NCI-H526 (cell line): Measurements from ENCODE around the gene DNAH7.
"Not testable (repeated sequence)": the region's sequence is repeated elsewhere in the genome, so short reads cannot be mapped to it uniquely, and the experiment has no call there.

Experiments used
- DNase-seq, 2 experiments: peaks; one replicate each; lab custom pipeline; 2025; lab: John Stamatoyannopoulos, UW

Gene DNAH7

DNA sequence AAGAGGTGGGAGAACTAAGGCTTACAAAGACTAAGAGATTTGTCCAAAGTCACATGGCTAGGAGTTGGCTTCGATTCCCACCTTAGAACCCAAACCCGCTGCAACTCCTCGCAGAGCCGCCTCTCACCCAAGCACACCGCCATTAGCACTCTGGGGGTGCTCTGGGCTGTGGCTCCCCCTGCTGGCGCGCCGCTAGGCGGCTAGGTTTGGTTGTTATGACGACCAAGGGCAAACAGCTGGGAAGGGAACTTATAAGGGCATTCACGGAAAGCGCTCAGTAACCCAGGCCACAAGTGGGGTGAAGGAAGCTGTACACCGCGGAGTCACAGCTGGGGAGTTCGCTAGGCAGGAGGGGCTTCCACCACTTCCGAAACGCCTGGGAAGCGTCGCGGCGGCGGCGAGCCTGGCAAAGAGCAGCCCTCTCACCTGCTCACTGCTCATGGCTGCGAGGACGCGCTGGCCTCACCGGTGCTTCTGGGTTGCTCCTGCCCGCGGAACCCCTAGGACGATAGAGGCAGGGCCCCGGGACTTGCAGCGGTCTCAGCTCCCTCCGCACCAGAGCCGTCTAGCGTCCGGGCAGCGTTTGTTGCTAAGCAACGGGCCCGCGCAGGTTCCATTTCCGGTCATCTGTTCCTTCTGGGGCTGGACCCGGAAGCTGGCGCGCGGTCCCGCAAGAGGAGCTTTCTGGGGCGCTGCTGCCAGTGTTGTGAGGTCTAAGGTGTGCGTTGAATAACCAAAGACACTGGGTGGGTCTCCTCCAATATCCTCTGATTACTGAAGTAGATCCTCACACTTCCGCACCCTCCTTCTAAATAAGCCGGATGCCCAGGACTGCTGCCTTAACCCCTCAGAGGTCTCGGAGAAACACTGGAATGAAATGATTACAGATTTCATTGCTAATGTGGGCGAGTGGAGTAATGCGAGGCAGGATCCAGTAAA, at the start of gene DNAH7:
Gene DNAH7 (minus strand): TSS at position 567 of the 939 bp plus-strand sequence. CDS start 126 bp downstream, at position 441.
- peak; percentile 57 to 87 for DNase-seq

DNA sequence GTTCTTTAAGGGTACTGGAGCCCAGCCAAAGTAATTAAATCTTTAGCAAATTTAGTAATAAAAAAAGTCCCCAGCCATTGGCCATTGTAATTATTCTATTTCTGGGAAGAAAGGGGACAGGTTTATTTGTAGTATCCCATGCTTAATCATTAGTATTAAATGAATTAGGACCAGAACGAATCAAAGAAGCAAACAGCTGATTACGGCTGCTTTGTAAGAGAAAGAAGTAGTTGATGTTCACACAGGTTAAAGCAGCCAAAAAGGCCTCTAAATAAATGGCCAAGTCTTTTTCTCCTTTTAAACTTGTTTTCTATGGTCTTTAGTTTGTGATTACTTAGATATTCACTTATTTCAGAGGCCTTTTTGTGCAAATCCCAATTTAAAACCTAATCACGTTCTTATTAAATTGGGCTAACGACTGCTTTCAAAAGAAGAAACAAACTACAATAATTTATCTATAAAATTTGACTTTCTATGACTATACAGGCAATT, 48.6 kb upstream of the DNAH7 start:
- DNase-seq = no peak

DNA sequence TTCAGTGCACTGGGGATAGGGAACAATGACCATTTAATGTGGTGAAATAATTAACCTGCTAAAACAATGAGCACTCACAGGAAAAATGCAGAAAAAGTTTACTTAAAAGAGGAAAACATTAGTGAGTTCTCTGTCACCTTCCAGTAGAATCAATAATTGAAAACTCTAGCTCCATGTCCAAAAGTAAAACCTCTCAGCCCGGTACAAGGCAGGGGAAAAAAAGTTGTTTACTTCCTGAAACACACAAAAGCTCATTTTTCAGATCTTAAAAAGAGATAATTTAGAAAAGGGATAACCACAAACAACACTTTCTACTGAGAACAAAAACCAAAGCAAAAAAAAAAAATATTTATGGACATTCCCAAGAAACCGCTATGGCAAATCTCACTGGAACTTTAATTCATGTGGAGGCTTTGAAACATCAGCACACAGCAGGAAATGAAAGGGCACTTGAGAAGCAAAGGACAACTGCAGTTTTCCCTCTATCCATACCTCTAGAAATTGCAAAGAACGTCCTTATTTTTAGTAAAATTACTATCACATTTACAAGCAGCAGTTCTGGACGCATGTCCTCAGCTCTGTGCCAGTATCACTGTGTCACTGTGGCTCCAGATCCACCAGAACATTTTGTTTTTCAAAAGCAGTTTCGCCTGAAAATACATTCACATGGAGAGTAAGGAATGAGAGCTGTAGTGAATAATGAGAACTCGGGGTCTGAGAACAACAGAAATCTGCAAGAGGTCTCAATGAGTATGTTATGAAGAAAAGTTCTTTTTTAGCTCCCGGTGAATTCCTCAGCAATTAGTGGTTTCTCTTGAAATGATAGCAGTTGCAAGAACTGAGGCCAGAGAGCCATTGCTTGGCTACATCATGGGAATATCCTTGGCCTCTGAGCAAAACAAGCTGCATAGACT, 44.7 kb upstream of the DNAH7 start:
- DNase-seq = no peak

DNA sequence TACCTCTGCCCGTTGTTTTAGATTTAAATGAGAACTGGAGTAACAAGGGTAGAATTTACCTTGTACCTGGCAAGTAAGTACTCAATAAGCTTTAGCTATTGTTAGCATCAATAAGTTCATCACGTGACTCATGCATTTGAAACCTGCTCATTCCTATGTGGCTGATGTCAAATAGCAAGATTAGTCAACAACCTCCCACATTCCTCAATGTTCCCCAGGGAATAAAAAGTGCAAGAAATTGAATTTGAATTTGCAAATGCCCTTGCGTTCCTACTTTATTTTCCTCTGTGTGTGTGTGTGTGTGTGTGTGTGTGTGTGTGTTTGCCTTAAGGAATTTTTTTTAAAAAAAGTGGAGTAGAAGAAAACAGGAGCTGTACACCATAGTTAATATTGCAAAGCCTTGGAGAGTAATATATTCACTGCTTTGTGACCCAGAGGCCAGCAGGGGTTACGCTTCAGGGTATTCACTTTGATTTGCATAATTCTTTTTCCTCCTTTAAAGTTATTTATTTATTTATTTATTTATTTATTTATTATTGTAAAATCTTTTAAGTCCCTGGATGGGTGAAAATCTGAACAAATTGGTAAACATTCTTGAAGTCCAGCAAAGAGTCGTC, 43.9 kb upstream of the DNAH7 start:
- DNase-seq = peak in 1 of 2 experiments; percentile 21

DNA sequence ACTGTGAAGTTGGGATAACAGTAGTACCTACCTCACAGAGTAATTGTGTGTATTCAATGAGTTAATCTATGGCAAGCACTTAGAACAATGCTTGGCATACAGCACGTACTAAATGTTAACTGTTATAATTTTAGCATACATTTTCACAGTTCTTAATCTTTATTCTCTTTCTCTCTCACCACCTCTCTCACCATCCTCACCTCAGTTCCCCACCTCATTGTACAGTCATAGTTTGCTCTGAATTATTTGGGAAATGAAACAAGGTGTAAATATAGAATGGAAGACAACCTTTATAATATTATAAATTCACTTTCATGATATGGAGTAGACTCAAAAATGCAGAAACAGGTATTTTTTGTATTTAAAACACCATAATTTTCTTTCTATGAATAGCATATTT, 40.0 kb upstream of the DNAH7 start:
- DNase-seq = no peak

DNA sequence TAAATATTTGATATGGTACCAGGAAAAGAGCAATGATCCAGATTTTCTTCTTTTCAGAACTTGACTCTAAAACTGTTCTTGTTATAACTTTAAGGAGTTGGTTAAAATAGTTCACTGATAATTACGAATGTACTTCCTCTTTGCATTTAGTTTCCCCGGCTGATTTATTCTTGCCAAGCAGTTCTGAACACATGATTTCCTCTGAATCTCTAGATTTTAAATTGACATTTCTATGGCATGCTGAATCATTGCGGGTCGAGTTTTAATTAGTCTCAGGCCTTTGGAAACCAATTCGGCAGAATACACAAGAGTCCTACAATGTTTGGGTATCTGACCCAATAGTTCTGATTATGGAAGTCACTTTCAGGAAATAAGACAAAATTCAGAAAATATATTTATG, 37.3 kb upstream of the DNAH7 start:
- DNase-seq = no peak

DNA sequence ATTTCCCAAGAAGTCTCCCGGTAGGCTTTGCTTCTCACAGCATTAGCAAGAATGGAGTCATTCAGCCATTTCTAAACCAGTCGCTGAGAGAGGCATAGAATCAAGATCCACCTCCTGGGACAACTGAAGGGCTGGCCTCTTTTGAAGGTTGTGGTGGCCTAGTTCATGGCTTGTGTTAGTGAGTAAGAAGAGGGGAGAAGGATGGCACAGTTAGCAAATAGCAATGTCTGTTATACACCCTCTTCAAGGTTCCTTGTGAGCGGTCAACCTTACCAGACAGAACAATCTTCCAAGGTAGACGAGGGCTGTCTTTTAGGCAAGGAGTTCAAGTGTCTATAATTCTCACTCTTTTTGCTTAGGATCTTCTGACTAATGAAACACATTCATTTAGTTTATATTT, 35.4 kb upstream of the DNAH7 start:
- DNase-seq = no peak

DNA sequence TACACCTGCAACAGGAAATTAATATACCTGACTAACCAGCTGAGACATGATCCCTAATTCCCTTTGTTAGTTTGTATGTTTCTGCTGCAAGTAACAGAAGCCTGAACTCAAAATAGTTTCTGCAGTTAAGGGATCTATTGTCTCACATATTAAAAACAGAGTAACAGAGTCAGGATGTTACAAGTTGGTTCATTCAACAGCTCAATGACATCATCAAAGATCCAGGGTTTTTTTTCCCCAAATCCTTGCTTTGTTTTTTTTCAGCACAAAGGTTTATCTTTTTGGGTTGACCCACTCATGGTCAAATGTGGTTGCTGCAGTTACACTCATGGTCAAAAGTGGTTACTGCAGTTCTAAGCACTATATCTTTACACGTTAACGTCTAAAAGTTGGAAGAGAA, 35.0 kb upstream of the DNAH7 start:
- no peak for DNase-seq

DNA sequence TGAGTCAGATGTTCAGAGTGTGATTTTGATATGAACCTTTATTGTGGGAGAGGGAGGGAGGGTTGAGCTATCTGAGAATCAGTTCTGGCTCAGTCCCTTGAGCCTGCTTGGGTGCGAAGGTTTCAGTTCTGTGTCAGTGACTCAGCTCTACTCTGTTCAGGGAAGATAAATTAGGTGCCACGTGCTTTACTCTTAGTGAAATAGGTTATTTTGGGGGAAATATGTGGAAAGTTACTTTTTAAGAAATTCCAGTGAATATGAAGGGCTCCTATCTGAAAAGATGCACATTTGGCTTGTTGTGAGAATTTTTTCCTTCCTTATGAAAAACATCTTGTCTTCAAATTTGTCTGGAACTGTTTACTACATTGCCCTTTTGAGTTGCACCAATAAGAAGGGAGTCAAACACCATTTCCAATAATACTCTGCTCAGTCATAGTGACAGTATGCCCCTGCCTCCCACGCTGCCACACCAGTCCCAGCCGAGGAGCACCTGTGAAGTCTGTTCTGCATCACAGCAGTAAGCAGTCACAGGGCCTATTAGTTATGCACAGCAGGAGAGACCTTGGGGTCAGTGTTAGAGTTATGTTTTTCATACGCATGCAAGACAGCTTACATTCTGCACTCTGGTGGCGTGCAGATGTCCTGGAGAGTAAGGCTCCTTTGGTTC, 32.8 kb upstream of the DNAH7 start:
- peak; percentile 33 to 70 for DNase-seq

DNA sequence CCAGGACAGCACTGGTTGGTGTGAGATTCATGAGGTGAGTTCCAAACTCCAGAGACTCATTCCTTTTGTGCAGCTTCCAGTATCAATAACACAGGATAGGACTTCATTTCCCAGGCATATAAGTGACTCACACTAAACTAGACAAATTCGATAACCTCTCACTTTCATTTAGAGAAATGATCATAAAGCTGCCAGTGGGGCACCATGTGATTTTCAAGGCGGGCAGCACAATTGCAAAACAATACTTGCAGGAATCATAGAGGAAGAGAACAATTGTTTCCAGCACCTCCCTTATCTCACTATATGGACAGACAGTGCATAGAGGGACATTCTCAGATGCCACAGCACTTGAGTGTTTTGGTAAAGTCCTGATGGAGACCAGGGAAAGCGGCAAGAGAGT, 31.3 kb upstream of the DNAH7 start:
- no peak for DNase-seq

DNA sequence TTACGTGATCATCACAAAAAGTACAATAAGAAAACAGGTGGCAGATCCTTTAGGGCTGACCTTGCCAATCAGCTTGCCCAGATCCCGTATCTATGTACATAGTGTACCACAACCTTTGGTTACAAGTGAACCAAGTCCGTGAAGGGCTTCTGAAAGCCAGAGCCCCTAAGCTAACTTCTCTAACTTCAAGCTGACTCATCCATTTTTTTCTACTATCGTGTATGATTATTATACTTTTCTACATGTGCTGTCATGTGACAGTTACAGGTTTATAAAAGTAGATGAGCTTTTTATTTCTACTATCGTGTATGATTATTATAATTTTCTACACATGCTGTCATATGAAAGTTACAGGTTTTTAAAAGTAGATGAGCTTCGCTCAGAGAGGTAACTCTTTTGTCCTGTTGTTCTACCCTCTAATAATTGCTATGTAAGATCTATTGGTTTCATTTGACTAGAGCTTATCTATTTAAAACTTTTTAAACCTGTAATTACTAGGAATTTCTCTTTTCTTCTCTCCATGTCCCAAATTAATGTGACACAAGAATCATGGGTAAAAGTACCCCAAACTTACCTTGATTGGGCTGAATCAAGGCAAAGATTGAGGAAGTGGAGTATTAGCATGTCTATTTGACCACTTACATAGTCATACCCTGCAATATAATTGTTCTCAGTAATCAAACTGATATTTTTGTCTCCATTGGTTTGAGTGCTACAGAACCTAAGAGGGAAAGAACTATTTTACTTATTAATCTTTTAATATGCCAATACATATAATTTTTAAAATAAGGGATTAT, 29.4 kb upstream of the DNAH7 start:
- DNase-seq = peak; percentile 37 to 70

DNA sequence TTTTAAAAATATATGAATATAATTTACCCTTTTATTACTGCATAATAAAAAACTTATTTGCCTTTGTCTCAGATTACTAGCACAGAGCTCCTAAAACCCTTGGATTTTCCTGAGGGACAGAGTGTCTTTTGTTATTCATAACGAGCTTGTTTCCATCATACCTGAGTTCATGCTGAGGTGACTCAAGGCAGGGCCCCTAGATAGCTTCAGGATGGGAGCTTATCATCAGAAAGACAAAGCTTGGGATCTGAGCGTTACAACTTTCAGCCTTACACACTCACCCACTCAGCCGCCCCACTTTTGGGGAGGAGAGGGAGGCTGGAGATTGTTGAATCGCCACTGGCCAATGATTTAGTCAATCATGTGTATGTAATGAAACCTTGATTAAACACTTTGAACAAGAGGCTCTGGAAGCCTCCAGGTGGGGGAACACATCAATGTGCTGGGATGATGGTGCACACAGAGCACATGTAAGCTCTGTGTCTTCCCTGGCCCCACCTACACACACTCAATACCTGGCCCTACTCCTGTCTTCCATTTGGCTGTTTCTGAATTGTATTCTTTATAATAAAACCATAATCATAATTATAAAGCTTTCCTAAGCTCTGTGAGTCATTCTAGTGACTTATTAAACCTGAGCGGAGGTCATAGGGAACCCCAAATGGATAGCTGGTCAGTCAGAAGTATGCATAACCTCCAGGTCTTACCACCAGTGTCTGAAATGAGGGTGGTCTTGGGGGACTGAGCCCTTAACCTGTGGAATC, 28.5 kb upstream of the DNAH7 start:
- DNase-seq = peak; percentile 78 to 93

DNA sequence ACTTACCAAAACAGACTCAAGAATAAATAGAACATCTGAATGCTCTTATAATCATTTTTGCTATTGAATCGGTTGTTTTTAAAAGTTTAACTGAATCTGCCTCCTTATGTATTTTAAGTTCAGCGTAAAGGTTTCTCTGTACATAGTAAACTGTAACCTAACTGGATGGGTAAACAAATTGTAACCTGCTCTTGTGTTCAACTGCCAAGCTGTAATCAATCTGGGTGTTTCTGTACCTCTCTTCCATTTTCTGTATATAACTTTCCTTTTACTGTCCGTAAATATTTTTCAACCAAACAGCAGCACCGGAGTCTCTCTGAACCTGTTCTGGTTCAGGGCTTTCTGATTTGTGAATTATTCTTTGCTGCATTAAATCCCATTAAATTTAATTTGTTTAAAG, 27.6 kb upstream of the DNAH7 start:
- DNase-seq = peak; percentile 19 to 23

DNA sequence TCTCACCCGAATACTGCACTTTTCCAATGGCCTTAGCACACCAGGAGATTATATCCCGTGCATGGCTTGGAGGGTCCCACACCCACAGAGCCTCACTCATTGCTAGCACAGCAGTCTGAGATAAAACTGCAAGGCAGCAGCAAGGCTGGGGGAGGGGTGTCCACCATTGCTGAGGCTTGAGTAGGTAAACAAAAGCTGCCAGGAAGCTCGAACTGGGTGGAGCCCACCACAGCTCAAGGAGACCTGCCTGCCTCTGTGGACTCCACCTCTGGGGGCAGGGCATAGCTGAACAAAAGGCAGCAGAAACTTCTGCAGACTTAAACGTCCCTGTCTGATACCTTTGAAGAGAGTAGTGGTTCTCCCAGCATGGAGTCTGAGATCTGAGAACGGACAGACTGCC, 20.8 kb upstream of the DNAH7 start:
- DNase-seq = not testable (repeated sequence)

DNA sequence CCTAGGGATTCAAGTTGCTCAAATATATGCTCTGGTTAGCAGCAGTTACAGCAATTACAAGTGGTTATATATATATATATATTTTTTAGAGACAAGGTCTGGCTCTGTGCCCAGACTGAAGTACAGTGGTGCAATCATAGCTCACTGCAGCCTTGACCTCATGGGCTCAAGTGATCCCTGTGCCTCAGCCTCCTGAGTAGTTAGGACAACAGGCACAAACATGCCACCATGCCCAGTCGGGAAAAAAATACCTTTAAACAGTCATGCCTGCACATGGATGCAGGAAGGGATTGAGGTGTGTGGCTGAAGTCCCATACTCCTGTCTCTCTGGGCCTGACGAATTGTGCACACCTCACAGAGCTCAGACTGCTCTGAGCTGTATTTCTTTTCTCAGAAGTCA, 19.6 kb upstream of the DNAH7 start:
- DNase-seq = no peak

DNA sequence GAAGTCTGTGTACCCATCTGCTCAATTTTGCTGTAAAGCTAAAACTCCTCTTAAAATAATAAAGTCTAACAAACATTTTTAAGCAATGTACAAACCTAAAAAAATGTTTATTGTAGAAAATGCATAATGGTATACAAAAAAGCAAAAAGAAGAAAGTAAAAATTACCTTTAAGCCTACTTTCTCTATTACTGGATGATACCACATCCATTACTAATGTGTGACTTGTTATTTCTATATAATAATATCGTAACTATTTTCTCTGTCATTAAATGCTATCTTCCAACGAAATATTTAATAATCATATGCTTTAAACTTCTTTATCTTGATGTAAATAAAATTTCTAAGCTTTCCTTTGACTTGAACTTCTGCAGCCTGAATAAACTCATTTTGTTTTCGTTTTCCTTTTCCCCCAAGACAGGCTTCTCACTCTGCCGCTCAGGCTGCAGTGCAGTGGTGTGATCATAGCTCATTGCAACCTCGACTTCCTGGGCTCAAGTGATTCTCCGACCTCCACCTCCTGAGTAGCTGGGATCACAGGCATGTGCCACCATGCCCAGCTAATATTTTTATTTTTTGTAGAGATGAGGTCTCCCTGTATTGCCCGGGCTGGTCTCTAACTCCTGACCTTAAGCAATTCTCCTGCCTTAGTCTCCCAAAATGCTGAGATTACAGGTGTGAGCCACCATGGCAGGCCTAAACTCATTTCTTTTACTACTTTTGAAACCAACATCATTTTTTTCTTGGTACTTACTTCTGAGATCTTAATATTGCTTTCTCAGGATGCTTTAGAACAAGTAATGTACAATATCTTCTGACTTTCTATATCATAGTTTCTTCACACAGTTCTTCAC, 18.1 kb upstream of the DNAH7 start:
- no peak for DNase-seq

DNA sequence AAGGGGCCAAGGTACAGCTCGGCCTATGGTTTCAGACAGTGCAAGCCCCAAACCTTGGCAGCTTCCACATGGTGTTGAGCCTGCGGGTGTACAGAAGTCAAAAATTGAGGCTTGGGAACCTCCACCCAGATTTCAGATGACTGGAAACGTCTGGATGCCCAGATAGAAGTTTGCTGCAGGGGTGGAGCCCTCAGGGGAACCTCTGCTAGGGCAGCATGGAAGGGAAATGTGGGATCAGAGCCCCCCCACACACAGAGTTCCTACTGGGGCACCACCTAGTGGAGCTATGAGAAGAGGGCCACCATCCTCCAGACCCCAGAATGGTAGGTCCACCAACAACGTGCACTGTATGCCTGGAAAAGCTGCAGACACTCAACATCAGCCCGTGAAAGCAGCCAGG, 15.0 kb upstream of the DNAH7 start:
- DNase-seq = no peak

DNA sequence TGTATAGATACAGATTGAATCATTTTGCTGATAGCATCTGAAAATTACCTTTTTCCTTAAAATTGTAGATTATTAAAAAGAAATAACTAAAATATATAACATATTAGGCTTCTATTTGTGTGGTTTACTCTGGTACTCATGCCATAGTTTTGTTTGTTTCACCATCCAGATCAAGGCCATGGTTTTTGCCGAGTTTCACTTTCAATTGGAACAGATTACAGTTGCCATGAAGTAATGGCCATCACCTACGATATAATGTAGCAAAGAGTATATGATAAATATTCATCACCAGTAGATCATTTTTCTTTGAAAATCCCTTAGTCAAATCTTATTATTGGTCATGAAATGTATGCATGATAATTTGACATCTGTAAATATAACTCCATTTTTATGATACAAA, 11.9 kb upstream of the DNAH7 start:
- no peak for DNase-seq

DNA sequence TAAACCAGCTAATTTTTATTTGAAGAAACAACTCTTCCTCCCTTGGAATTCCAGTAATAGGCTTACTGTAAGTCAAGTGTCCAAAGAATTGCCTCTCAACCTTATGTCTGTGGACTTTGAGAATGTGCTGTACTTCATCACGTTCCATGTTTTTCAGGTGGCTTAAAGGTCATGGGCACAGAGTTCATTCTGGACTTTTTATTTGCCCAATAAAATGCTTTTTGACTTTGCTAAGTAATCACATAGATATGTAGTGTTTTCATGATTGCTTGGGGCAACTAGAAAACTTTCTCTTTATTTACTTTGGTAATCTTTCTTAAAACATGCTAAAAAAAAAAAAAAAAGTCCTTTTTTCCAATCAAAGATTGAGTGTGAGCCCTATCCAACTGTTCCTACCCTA, 10.4 kb upstream of the DNAH7 start:
- no peak for DNase-seq
